Heart right ventricle (tissue), 16 donors: ENCODE measurements around the gene SLC26A3. TPM values are rescaled to one million over a fixed set of nuclear protein-coding genes. Genes with fewer than 3 reads are reported as not detected.

Experiments
- ATAC-seq, 8 donors: fragments of 200-7000 bp; cut with Tn5 transposase; one replicate each; pipeline ENCODE4 v1.9.1; 2020; ENCODE audit warnings: mild to moderate bottlenecking in 8 of 8, moderate library complexity in 8 of 8, moderate number of reproducible peaks in 1 of 8
- DNase-seq, 2 donors: peaks; one replicate each; pipeline ENCODE4 v3.0.0-alpha.2; 2020
- H3K27ac ChIP-seq, 10 donors: fragments of 200-600 bp; sonication (generic) in 2 of 10; one replicate each; pipeline versions ENCODE4 v1.5.0 to v1.8.0; 2020 to 2022; ENCODE audit warnings: mild to moderate bottlenecking in 3 of 10
- H3K27me3 ChIP-seq, 7 donors: fragments of 200-600 bp; one replicate each; pipeline ENCODE4 v1.8.0; 2021 to 2022; ENCODE audit warnings: mild to moderate bottlenecking in 2 of 7
- H3K36me3 ChIP-seq, 9 donors: fragments of 200-600 bp; sonication (generic) in 1 of 9; one replicate each; pipeline versions ENCODE4 v1.5.0 to v1.8.0; 2020 to 2022; ENCODE audit warnings: mild to moderate bottlenecking in 2 of 9
- H3K4me1 ChIP-seq, 9 donors: fragments of 200-600 bp; sonication (generic) in 1 of 9; one replicate each; pipeline versions ENCODE4 v1.5.0 to v1.8.0; 2020 to 2022; ENCODE audit warnings: mild to moderate bottlenecking in 4 of 9
- H3K4me3 ChIP-seq, 10 donors: fragments of 200-600 bp; sonication (generic) in 2 of 10; one replicate each; pipeline versions ENCODE4 v1.5.0 to v1.8.0; 2020 to 2022; ENCODE audit warnings: mild to moderate bottlenecking in 7 of 10, moderate library complexity in 2 of 10
- H3K9me3 ChIP-seq, 11 donors: fragments of 200-600 bp in 10 of 11; sonication (generic) in 2 of 11; one replicate each; pipeline versions ENCODE4 v1.5.0 to v1.8.0; 2013 to 2022; ENCODE audit warnings: mild to moderate bottlenecking in 2 of 11, control low read depth in 1 of 11, moderate library complexity in 1 of 11
- WGBS, 2 donors: extraction: QIAGEN DNeasy Blood & Tissue Kit; methylation state at CpG; one replicate each; pipeline ENCODE4 v1.1.7; 2013; ENCODE audit warnings: inconsistent platforms in 1 of 2; 5-methylcytosine and 5-hydroxymethylcytosine counted together
- intact Hi-C, 10 donors: fragments of 100-400 bp; cut with DNase I; formaldehyde crosslinking; loops; one replicate each; pipeline versions ENCODE4 v1.11.1 to v1.14.2; 2022
- polyA plus RNA-seq, 2 donors: library from polyadenylated mRNA; stranded (reverse); fragments of 200-250 nt; gene quantifications; one replicate each; pipeline ENCODE4 v1.2.3, GENCODE V29; 2013
- total RNA-seq, 10 donors: library from RNA; stranded (reverse); fragmentation: NEBNext Ultra II Directional in 3 of 10; extraction: Animal tissue kit (Norgen Biotek cat#: 25700) in 3 of 10; gene quantifications; one replicate each; pipeline versions ENCODE4 v1.2.1 to v1.2.4, GENCODE V29; 2021 to 2023
- TF ChIP-seq, protein P1 (sequence below), 9 donors: fragments of 200-600 bp; sonication (generic) in 2 of 9; IDR thresholded peaks; one replicate each; pipeline versions ENCODE4 v1.5.0 to v1.8.0; 2021 to 2022; ENCODE audit warnings: antibody characterized with exemption in 9 of 9, mild to moderate bottlenecking in 5 of 9, moderate library complexity in 1 of 9
- donor health status: Arrhythmogenic right ventricular cardiomyopathy.
- donor health status: ischemic (EF 13 %, LVEDD 7.1; RV severe dilation, severe dysfunction).
- donor health status: healthy with polysubstance abuse.
- donor health status: DM: no; HTN: yes; CAD: no.
- donor health status: DM: no; HTN: no; CAD: no.
- donor health status: ischemic (EF 25% LVEDD 6.9; RV normal size, moderate dysfunction).
- donor health status: ischemic (EF 25% LVEDD 5.7; RV mildly dilated, moderate dysfunction).
- donor health status: healthy.
- donor health status: DM: yes; HTN: yes; CAD: no.
- donor health status: Ischemic cardiomyopathy.
- donor health status: ischemic (EF 35%, LVEDD 5.7; RV mildly dilated, moderate dysfunction).
- donor health status: nonischemic (EF 11% LVEDD 7.7; RV severe dilation, severe dysfunction).
- donor health status: DM: yes; HTN: yes; CAD: no.
- donor health status: PGD.
- donor health status: ischemic (EF 29% LVEDD 5.4; RV normal size, mild dysfunction).
- donor health status: nonischemic (EF 23%, LVEDD 6.1; RV moderate dilation, normal function).

SLC26A3 gene
- total and polyA plus RNA-seq, 12 donors, result not detected

DNA sequence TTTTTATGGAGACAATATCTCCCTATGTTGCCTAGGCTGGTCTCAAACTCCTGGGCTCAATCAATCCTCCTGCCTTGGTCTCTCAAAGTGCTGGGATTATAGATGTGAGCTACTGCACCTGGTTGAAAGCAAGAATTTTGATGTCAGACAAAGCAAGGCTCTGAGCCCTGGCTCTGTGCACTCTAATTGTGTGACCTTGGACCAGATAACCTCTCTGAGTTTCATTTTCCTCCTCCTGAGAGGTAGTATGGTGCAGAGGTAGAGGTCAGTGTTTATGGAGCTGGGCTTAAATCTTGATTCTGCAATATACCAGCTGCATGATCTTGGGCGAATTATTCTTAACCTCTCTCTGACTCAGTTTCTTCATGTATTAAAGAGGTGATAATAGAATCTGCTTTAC is 31.4 kb upstream of the SLC26A3 start:
- TF ChIP-seq, protein P1, sequence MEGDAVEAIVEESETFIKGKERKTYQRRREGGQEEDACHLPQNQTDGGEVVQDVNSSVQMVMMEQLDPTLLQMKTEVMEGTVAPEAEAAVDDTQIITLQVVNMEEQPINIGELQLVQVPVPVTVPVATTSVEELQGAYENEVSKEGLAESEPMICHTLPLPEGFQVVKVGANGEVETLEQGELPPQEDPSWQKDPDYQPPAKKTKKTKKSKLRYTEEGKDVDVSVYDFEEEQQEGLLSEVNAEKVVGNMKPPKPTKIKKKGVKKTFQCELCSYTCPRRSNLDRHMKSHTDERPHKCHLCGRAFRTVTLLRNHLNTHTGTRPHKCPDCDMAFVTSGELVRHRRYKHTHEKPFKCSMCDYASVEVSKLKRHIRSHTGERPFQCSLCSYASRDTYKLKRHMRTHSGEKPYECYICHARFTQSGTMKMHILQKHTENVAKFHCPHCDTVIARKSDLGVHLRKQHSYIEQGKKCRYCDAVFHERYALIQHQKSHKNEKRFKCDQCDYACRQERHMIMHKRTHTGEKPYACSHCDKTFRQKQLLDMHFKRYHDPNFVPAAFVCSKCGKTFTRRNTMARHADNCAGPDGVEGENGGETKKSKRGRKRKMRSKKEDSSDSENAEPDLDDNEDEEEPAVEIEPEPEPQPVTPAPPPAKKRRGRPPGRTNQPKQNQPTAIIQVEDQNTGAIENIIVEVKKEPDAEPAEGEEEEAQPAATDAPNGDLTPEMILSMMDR (IDR thresholded peaks at IDR 0.05), result no peak
- Histone ChIP-seq H3K4me1 (peaks cover 0 to 4% (median 0%) of the 10 kb centered on the region in 9 donors), H3K27me3 (peaks cover 0 to 9% (median 0%) of the 10 kb centered on the region in 7 donors), H3K4me3 (no peak overlapping the region), H3K27ac (no peak overlapping the region), H3K36me3 (no peaks in the 10 kb centered on the region), H3K9me3 (no peaks in the 10 kb centered on the region)
- DNase-seq (no peak), ATAC-seq (no peak)
- 94 to 95% methylated on average over 1 of the region's 1 CpG for WGBS, 2 donors
- intact Hi-C loops, result no loop called here

DNA sequence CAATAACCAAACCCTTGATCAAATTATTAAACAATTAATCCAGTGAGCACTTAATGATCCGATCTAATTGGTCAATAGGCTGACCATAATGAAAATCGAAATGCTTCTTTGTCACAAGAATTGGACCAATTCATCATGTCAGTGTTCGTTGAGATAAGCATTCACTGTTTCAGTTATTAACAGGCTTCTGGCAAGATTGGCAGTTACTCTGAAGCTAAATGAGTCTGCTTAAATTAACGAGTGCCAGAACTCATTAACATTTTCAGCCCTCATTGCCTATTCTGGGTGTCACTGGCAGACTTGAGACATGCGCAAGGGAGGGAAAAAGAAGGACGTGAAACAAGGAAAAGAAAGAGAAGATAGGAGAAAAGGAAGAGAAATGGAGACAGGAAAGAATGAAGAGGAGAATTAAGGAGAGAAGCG is 30.7 kb upstream of the SLC26A3 start:
- Histone ChIP-seq H3K36me3 (no peaks in the 10 kb centered on the region), H3K4me3 (no peak overlapping the region), H3K4me1 (peaks cover 0 to 4% (median 0%) of the 10 kb centered on the region in 9 donors), H3K9me3 (no peaks in the 10 kb centered on the region), H3K27me3 (peaks cover 0 to 9% (median 0%) of the 10 kb centered on the region in 7 donors), H3K27ac (no peak overlapping the region)
- ATAC-seq (no peak), DNase-seq (no peak)
- TF ChIP-seq, protein P1 (IDR thresholded peaks at IDR 0.05), result no peak
- intact Hi-C loops, result no loop called here
- WGBS, 2 donors, result 78 to 80% methylated on average over 7 of the region's 7 CpGs

DNA sequence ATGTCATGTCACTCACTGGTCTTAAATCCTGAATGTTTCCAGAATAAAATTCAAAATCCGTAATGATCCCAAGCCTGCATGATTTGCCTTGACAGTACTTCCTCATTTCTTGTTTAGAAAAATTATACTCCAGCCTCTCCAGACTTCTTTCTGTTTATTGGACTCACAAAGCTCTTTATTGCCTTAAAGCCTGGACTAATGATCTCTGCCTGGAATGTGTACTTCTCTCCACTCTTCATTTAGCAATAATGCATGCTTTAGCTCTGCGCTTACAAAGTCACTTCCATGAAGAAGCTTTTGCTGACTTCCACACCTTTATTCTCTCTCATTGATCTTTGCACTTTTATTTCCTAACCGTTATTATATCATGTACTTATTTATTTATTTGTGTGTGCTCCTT is 27.4 kb upstream of the SLC26A3 start:
- Histone ChIP-seq H3K27ac (no peak overlapping the region), H3K9me3 (peaks cover 0 to 2% (median 0%) of the 10 kb centered on the region in 11 donors), H3K4me3 (no peak overlapping the region), H3K36me3 (no peaks in the 10 kb centered on the region), H3K27me3 (no peaks in the 10 kb centered on the region), H3K4me1 (no peaks in the 10 kb centered on the region)
- DNase-seq (no peak), ATAC-seq (no peak)
- intact Hi-C loops, result no loop called here
- TF ChIP-seq, protein P1 (IDR thresholded peaks at IDR 0.05), result no peak
- WGBS, 2 donors, result 90 to 95% methylated on average over 3 of the region's 3 CpGs

DNA sequence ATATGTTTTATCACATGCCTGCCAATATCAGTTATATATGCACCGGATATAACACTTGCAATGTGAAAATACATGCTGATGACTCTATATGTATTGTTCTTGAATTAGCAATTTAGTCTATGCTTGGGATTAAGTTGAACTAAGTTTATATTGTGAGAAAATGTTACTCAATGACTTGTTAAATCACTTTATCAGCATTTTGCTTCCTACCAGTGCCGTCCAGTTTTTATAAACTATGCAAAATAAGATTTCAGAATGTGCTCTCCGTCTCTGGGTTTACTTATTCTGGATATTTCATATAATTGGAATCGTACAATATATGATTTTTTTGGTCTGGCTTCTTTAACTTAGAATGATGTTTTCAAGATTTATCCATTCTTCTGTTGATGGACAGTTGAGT is 25.5 kb upstream of the SLC26A3 start:
- no peak for DNase-seq
- Histone ChIP-seq H3K9me3 (peaks cover 0 to 11% (median 0%) of the 10 kb centered on the region in 11 donors), H3K4me1 (no peaks in the 10 kb centered on the region), H3K27ac (no peak overlapping the region), H3K4me3 (no peak overlapping the region), H3K36me3 (no peaks in the 10 kb centered on the region), H3K27me3 (no peaks in the 10 kb centered on the region)
- intact Hi-C loops, result no loop called here
- ATAC-seq, result no peak
- TF ChIP-seq, protein P1 (IDR thresholded peaks at IDR 0.05), result no peak
- WGBS, 2 donors, result 80 to 83% methylated on average over 4 of the region's 4 CpGs
